ENCODE measurements around the gene TOM1.

The TOM1 gene

DNA sequence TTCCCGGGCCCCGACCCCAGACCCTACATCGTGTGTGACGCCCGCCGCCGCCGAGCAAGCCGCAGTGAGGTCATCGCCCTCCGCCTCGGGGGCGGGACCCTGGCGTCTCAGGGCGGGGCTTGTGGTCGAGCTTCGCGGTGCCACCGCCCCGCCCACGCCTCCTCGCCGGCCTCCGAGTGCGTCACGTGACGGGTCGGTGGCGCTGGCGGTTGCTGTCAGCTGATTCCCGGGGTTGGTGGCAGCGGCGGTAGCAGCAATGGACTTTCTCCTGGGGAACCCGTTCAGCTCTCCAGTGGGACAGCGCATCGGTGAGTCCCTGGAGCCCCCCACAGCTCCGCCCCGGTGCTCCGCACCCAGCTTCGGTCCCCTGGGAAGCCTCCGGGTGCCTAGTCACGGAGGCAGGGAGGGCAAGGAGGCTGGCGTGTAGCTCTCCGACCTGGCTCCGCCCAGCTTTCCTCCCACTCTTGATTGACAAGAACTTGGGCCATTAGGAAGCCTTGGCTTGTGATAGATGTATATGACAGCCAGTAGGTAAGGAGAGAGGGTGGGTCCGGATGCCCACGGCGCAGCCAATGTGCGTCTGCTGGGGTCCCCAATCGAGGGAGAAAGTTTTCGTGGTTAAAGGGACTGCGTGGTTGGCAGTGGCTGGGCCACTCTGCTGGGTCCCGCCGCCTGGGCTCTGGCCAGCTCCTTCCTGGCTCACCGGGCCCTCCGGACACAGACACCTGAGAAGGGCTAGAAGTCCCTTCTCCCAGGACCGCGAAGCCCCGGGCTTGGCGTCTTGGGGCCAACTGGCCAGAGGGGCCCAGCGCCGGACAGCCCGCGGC is at the start of gene TOM1:
TOM1 (plus strand) TSS at position 222 of the 827 bp plus-strand sequence; CDS start at position 257, 35 bp downstream.
- DNase-seq, result peak; percentile 97

DNA sequence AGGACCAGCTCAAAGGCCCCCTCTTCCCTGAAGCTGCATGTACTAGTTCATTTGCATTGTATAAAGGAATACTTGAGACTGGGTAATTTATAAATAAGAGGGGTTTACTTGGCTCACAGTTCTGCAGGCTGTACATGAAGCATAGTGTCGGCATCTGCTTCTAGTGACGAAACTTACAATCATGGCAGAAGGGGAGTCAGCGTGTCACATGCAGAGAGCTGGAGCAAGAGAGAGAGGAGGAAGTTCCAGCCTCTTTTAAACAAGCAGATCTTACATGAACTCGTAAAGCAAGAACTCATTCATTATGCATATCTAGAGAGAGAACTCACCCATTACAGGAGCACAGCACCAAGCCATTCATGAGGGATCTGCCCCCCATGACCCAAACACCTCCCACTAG is 49.5 kb upstream of the TOM1 start:
- DNase-seq, result no peak

DNA sequence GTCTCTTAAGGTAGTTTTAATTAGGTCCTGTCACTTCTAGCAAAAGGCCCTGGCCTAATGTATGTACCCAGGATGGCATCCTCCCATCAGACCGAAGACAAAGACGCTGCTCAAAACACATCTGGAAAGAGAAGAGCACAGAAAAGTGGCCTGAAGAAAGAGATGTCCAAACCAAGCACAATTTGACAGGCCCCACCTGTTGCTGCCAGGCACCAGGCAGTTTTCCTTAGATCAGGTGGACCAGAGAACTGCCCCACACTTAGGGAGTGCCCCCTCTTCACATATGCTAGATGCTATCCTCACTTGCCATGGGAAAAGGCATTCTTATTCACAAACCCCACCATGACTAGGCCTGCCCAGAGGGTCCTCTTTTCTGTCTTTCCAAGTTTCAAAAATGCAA is 45.7 kb upstream of the TOM1 start:
- no peak for DNase-seq

DNA sequence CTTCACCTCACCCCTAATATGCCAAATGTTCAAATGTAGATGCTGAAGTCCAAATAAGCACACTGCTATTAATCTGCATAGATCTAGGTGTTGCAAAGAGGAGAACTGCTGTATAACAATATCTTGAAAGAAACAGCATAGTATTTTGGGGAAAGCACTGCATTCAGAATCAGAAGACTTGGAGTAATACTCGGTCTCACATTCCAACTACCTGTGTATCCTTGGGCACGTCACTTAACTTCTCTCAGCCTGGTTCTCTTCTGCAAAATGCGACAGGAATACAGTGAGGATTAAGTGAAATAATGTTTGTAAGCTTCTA is 42.7 kb upstream of the TOM1 start:
- no peak for DNase-seq

DNA sequence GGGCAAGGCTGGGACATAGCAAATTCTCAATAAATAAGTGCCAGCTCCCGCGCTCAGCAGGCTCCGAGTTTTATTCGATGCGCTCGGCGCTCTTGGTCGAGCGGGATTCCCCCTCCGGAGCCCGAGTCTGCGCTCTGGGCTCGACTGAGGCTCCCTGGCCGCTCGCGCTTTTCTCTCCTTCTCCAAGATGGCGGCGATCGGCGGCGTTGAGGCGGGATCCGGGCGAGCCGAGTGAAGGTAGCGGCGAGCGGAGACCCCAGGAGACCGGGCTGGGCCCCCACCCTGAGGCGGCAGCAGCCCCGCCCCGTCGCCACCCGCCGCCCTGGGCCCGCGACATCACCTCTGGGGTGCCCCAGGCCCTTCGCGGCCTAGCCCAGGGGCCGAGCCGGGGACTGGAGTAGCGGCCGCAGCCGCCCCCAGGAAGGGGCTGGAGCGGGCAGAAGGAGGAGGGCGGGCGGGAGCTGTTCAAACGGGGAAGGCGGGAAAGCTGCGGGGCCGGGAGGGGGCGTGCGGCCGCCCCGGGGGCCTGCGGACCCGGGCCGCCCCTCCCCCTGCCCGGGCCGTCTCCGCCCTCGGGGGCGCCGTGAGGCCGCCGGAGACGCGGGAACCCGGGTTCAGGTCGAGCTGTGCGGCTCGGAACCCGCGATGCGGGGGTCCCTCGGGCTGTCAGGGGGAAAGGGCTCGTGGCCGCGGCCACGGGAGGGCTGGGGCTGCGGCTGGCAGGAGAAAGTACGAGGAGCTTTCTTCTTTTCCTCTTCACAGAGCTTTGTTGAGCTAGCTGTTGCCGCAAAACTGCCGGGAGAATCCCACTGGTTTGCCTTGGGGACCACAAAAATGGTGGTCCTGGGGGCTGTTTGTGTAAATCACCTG is 42.1 kb upstream of the TOM1 start, which contains the start of gene HMGXB4:
HMGXB4 (plus strand) TSS at position 173 of the 870 bp plus-strand sequence. CDS start 4,898 bp downstream, outside the sequence.
- DNase-seq, result peak; percentile 88

DNA sequence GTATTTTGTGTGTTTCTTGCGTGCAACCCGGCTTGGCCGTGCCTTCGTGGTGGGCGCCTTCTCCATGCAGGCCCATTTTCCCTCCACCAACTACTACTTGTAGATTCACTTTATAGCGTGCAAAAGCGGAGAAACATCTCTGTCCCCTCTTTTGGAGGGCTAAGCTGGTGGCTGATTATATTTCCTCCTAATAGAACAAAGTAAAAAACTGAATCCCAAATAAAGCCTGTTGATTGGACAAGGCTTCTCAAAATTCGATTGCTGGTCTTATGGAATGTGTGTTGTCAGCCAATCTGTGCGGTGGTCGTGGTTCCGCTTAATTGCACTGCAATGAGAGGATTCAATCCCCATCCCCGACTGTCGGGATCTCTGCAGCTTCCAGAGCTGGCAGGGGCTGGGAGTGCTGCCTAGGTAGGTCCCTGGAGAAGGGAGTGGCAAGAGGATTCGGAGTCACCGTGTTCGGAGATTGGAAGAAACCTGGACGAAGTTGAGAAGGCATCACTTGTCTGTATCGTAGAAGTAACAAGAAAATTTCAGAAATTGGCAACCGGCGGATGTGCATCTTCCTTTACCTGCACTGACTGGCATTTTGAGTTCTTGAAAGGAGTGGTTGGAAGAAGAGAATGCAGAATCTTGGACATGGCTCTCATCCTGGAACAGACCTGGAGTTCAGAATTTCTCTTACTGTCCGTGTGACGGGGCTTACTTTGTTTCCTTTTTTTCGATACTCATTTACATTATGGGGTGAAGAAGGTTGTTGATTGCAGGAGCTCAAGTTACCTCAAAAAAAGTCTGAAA is 41.3 kb upstream of the TOM1 start:
- DNase-seq, result no peak

DNA sequence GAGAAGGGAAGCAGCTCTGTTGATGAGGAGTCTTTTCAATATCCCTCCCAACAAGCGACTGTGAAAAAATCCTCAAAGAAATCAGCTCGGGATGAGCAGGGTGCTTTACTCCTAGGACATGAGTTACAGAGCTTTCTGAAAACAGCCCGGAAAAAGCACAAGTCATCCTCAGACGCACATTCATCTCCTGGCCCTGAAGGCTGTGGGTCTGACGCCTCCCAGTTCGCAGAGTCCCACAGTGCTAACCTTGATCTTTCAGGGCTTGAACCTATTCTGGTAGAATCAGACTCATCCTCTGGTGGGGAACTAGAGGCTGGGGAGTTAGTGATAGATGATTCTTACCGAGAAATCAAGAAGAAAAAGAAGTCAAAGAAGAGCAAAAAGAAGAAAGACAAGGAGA is 34.7 kb upstream of the TOM1 start:
- no peak for DNase-seq

DNA sequence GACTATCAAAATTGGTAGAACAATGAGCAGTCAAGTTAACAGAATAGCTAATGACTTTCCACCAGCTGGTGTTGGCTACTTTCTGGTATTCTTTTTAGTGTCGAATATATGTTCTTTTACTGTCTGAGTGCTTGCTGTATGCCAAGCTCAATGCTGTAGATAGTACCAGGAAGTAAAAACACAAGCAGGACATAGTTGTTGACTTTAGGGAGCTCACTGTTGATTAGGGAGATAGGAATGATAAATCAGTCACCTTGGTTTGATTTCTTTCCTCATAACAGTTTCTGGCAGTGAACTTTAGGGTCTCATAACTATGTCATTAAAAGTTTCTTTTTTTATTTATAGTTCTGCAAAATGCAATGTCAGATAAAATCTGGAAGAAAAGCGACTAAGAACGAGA is 33.4 kb upstream of the TOM1 start:
- DNase-seq, result no peak

DNA sequence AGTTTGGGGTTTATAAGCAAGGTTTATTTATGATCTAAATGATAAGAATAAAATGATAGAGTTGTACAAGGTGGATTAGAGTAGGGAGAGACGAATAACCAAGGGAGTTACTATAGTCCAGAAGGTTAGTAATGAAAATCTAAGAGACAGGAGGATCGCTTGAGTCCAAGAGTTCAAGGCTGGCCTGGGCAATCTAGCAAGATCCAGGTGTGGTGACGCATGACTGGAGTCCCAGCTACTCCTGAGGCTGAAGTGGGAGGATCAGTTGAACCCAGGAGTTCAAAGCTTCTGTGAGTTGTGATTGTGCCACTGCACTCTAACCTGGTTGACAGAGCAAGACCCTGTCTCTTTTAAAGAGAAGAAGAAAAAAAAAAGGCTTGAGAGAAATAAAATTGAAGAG is 30.1 kb upstream of the TOM1 start:
- no peak for DNase-seq

DNA sequence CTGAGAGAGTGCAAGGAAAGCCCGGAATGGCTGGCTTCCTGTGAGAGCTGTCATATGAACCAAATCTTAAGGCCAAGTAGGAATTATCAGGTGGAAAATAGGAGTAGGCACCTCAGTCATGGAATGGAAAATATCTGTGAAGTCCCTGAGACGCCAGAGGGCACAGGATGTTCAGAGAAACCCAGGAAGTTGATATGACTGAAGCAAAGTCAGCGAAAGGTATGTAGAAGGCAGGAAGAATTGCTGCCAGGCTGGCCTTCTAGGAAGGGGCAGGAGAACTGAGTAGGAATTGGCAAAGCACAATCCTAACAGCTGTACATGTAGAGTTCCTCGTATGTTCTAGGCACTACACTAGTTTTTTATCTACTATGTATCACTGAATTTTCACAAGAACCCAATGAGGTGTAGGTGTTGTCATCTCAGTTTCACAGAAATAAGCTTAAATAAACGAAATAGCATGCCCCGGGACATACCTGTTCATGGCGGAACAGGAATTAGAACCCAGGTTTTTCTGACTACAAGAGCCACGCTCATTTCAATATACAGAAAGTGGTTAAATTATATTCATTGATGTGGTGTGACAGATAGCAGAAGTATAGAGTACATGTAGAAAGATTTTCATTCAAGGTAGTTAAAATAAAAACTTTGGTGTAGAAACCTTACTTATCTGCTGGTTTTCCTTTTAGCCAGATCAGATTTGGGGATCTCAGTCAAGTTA is 25.4 kb upstream of the TOM1 start:
- DNase-seq, result no peak

DNA sequence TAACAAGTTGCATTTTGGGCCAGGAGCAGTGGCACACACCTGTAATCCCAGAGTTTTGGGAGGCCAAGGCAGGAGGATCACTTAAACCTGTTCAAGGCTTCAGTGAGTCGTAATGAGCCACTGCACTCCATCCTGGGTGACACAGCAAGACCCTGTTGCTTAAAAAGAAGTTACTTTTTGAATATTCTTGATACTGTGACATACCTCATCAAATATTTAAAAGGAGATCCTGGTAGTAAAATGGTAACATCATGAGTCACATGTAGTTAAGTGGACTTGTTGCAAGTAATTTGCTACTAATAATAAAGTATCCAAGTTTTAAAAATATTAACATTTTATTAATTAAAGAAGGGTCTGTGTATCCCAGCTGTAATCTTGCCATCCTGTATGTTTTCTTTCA is 24.1 kb upstream of the TOM1 start:
- no peak for DNase-seq

DNA sequence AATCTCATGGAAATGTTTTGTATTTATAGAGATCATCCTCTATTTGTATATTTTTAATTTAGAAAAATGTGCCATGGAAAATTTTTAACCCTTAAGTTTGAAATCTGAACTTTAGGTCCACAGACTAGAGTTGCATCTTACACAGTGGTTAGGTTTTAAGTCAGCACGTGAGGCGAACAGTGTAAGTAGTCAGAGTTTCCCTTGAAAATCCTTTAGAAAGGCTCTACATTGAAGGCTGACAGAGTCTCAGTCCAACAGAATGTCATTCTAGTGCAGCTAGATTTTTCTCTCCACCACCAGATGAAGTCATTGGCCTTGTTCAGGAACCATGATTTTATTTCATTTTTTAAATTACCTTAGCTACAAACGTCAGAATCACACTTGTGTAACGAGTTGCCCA is 23.7 kb upstream of the TOM1 start:
- no peak for DNase-seq

DNA sequence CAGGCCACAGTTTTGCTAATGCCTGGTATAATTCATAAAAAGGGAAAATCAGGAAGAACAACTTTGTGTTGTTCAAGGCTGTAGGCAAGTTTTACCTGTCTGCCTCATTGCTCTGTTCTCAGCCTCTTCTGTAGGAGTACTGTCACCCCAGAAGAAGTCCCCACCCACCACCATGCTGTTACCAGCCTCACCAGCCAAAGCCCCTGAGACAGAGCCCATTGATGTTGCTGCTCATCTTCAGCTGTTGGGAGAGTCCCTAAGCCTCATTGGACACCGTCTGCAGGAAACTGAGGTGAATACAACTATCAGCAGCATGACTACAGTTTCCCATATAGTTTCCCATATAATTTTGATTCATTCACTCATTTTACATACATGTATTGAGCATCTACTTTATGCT is 11.6 kb upstream of the TOM1 start:
- DNase-seq, result no peak

DNA sequence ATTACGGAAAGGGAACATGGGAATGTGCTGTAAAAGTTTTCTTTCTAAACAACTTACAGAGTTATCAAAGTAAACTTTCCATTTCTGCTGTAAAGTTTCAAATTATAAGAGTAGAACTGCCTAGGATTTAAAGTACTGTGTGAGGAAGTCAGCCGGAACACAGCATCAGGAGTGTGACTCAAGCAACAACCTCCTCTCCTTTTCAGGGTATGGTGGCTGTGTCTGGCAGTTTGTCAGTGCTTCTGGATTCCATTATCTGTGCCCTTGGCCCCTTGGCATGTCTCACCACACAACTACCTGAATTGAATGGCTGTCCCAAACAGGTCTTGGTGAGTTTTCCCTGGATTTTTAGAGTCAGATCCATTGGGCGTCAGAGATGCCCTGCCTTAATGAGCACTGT is 6.9 kb upstream of the TOM1 start:
- no peak for DNase-seq

DNA sequence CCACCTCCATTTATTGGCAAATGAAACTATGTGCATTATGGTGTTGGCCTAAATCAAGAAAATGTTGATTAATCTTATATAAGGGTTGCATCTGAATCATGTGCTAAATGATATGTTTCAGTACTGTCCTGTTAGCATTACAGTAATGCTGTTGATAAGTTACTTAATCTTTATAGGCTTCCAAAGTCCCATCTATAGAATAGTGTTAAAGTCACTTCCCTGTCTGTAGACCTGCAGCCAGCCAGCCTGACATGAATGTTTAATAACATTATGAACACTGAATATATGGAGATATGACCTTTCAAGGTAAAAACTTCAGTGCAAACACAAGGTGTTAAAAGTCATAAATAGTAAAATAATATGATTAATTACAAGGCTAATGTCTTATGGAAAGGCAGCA is 3.6 kb upstream of the TOM1 start:
- DNase-seq, result no peak

DNA sequence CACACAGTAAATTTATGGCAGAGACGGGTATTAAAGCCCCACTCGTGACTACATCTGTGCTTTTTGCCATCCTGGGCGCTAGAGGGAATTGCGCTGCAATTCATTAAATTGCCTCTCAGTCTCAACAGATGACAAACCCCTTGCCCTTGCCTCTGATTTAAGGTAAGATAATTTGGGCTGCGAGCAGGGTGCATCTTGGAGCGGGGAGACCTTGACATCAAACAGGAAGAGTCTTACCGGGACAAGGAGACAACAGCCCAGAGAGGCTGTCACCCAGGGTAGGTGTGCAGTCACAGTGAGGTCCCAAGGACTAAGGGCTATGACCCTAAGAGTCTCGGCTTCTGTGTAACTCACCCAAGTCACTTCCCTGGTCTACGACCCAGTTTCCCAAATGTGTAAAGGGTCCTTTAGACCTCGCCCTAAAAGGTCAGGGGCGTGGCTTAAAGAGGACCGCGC is 449 bp upstream of the TOM1 start:
- no peak for DNase-seq

DNA sequence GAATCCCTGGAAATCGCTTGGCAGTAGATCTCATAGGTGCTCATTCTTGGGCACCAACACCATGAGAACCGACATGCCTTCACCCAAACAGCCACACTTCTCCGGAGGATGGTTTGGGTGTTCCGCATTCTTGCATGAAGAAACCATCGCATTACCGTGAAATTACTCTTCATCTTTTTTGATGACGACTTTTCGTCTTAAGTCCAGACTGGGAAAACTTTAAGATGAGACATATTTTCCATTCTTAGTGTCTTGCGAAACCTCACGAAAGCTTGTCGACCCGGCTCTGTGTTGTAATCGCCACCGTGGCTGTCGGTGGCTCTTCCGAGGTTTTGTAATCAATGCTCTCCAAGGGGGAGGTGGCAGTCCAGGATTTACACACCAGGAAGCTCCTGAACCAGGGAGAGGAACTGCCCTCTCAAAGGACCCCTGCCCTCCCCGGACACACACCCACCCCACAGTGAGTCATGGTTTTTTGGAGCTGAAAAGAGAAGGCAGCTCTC is 1.7 kb downstream of the TOM1 start:
- DNase-seq, result no peak

DNA sequence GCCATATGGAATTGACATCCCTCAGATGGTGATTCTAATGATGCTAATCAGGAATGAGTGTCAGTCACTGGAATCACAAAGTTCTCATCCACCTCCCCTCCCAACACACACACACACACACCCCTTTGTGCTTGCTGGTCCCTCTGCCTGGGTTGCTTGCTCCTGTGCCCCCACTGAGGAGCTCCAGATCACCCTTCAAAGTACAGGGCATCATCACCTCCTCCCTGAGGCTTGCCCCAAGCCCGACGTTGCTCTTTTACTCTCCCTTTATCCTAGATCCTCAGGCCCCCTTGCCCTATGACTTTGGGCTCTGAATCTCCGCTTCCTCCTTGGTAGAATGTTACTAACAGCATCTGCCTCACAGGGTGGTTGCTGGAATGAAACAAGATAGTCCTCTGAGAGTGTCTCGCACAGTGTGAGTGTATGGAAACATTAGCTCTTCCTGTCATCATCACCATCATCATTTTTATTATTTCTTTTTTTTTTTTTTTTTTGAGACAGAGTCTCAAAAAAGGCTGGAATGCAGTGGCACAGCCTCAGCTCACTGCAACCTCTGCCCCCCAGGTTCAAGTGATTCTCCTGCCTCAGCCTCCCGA is 3.4 kb downstream of the TOM1 start:
- no peak for DNase-seq

DNA sequence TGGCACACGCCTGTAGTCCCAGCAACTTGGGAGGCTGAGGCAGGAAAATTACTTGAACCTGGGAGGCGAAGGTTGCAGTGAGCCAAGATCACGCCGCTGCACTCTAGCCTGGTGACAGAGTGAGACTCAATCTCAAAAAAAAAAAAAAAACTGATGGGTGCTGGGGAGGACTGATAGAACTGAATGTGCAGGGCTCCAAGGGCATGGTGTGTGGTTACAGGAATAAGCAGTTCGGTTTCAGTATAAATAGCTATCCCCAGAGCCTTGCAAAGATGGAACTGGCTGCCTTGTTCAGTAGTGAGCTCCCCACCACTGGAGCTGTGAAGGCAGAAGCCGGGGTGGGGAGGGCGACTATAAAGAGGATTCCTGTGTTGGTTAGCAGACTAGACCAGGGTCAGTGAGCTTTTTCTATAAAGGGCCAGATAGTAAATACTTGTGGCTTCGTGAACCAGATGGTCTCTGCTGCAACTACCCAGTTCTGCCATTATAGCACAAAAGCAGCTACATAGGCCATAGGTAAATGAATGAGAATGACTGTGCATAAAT is 5.9 kb downstream of the TOM1 start:
- DNase-seq, result no peak

DNA sequence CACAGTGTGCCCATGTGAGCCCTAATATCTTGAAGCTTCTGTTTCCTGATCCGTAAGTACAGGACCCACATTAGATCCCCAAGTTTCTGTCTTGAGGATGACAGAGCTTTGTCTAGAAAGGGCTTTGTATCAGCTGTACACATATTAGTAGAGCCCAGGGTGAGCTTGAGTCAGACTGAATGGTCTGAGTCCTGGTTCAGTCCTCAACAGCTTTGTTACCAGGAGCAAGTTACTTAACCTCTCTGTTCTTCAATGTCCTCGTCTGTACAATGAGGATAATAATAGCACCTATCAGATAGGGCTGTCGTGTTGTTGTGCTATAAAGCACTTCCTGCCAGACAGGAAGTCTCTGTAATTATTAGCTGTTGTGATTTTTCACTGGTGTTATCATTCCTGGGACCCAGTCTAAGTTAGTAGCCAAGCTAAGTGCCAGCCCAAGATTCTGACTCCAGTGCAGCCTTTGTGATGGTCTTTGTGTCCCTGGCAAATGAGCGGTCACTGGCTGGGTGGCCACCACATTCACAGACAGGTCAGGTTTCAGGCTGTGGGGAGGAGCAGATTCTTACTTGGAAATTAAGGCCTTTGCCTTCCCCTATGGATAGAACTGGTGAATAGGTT is 6.8 kb downstream of the TOM1 start:
- DNase-seq, result no peak

DNA sequence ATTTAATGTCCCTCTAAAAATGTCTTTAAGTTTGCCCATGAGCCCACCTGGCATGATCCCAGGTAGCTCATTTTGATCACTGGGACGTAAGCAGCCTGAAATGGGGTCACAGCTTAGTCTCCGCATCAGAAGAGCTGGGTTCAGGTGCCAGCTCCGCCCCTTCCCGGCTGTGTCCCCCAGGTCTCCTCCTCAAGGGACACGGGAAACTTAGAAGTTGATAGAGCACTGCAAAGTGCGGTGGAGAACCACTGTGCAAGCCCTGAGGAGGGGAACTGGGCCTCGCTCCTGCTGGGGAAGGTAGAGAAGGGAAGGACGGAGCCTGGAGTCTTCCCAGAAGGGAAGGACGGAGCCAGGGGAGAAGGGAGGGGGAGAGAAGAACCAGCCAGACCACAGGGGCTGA is 7.7 kb downstream of the TOM1 start:
- DNase-seq, result no peak

All from activated naive CD4-positive, alpha-beta T cell treated with Interleukin-2 at 50 U/mL for 16 hours (primary cell).